Astrocyte (in vitro differentiated cells and primary cell): ENCODE data around the gene NLRP9. TPM values are rescaled to one million over a fixed set of nuclear protein-coding genes. Genes with fewer than 3 reads are reported as not detected.

Experiments
- DNase-seq: peaks from one replicate; pipeline ENCODE4 v3.0.0-alpha.2; 2010; ENCODE audit warnings: low read depth
- FAIRE-seq: peaks from 2 replicates; lab custom pipeline; 2011; peaks lifted over from hg19 to GRCh38; lab: Jason Lieb, UNC
- H2AFZ ChIP-seq: 2 replicates; pipeline ENCODE4 v1.6.0; 2012; ENCODE audit warnings: low read depth, low read length, inconsistent platforms
- H3K27ac ChIP-seq: 2 replicates; pipeline ENCODE4 v1.5.1; 2011; ENCODE audit warnings: low read depth, low read length, inconsistent platforms
- H3K27me3 ChIP-seq: 2 replicates; pipeline ENCODE4 v1.6.0; 2011; ENCODE audit warnings: low read length, inconsistent platforms; ENCODE audit not compliant: insufficient read depth
- H3K36me3 ChIP-seq: 2 replicates; pipeline ENCODE4 v1.5.1; 2011; ENCODE audit warnings: low read length, inconsistent platforms; ENCODE audit not compliant: insufficient read depth
- H3K4me1 ChIP-seq: 2 replicates; pipeline ENCODE4 v1.5.1; 2011; ENCODE audit warnings: low read length, inconsistent platforms; ENCODE audit not compliant: insufficient read depth
- H3K4me2 ChIP-seq: 2 replicates; pipeline ENCODE4 v1.6.0; 2012; ENCODE audit warnings: low read length, inconsistent platforms
- H3K4me3 ChIP-seq: 2 replicates; pipeline ENCODE4 v1.5.1; 2011; ENCODE audit warnings: low read depth, mild to moderate bottlenecking, low read length, inconsistent platforms; ENCODE audit not compliant: insufficient read depth
- H3K79me2 ChIP-seq: 2 replicates; pipeline ENCODE4 v1.6.0; 2012; ENCODE audit warnings: mild to moderate bottlenecking, low read length, inconsistent platforms; ENCODE audit not compliant: insufficient read depth
- H3K9ac ChIP-seq: 2 replicates; pipeline ENCODE4 v1.6.0; 2012; ENCODE audit warnings: mild to moderate bottlenecking, low read length, inconsistent platforms
- H3K9me3 ChIP-seq: 2 replicates; pipeline ENCODE4 v1.5.1; 2012; ENCODE audit warnings: low read depth, mild to moderate bottlenecking, low read length, inconsistent platforms; ENCODE audit not compliant: insufficient read depth
- H4K20me1 ChIP-seq: 2 replicates; pipeline ENCODE4 v1.6.0; 2012; ENCODE audit warnings: low read length, inconsistent platforms; ENCODE audit not compliant: insufficient read depth
- H3K27ac Mint-ChIP-seq: one replicate; pipeline ENCODE4 v1.8.0; 2021; ENCODE audit warnings: mild to moderate bottlenecking, mixed read lengths; ENCODE audit not compliant: unreplicated experiment
- H3K27me3 Mint-ChIP-seq: one replicate; pipeline ENCODE4 v1.8.0; 2021; ENCODE audit warnings: low read depth, mixed read lengths; ENCODE audit not compliant: unreplicated experiment
- H3K36me3 Mint-ChIP-seq: one replicate; pipeline ENCODE4 v1.8.0; 2021; ENCODE audit warnings: low read depth, mixed read lengths; ENCODE audit not compliant: unreplicated experiment
- H3K4me1 Mint-ChIP-seq: one replicate; pipeline ENCODE4 v1.8.0; 2021; ENCODE audit warnings: low read depth, mixed read lengths; ENCODE audit not compliant: unreplicated experiment
- H3K4me3 Mint-ChIP-seq: one replicate; pipeline ENCODE4 v1.8.0; 2021; ENCODE audit warnings: mild to moderate bottlenecking, moderate library complexity, mixed read lengths; ENCODE audit not compliant: unreplicated experiment
- H3K9me3 Mint-ChIP-seq: one replicate; pipeline ENCODE4 v1.8.0; 2021; ENCODE audit warnings: mild to moderate bottlenecking, mixed read lengths; ENCODE audit not compliant: unreplicated experiment
- CTCF ChIP-seq: IDR thresholded peaks from 2 replicates; pipeline ENCODE4 v1.5.1; 2011; ENCODE audit warnings: low read depth, mild to moderate bottlenecking, inconsistent platforms, low read length, moderate library complexity; ENCODE audit not compliant: insufficient read depth
- EZH2 ChIP-seq: IDR thresholded peaks from 2 replicates; pipeline ENCODE4 v1.6.1; 2012; ENCODE audit warnings: mild to moderate bottlenecking, low read length, inconsistent platforms; ENCODE audit not compliant: insufficient read depth
- total RNA-seq: library from RNA; stranded (reverse); gene quantifications from 2 replicates; pipeline ENCODE4 v1.2.1, GENCODE V29; 2021

The NLRP9 gene
- total RNA-seq, 1 donor from 2014 or later: not detected

GRCh38 chr19:55690109-55690768 lies 48.0 kb downstream of the NLRP9 start:
- no peaks in the 10 kb centered on the region for H3K27me3 Mint-ChIP-seq
- H3K4me1 Mint-ChIP-seq: peaks cover 9% of the 10 kb centered on the region

GRCh38 chr19:55689411-55690108 lies 48.6 kb downstream of the NLRP9 start:
- H3K27ac Mint-ChIP-seq: no peak overlapping the region
- Histone ChIP-seq H3K27ac (no peak overlapping the region), H3K79me2 (peaks cover 39% of the 10 kb centered on the region), H3K9me3 (no peaks in the 10 kb centered on the region), H3K9ac (no peak overlapping the region), H3K36me3 (no peaks in the 10 kb centered on the region), H2AFZ (no peak overlapping the region), H3K4me2 (no peak overlapping the region), H3K4me1 (no peaks in the 10 kb centered on the region), H4K20me1 (peaks cover 49% of the 10 kb centered on the region), H3K27me3 (no peaks in the 10 kb centered on the region), H3K4me3 (no peak overlapping the region)
- H3K27me3 Mint-ChIP-seq: no peaks in the 10 kb centered on the region
- no peaks in the 10 kb centered on the region for H3K9me3 Mint-ChIP-seq
- peaks cover 2% of the 10 kb centered on the region for H3K36me3 Mint-ChIP-seq
- peaks cover 9% of the 10 kb centered on the region for H3K4me1 Mint-ChIP-seq
- FAIRE-seq: no peak
- TF ChIP-seq CTCF (no peak), EZH2 (no peak)
- DNase-seq: no peak
- no peak overlapping the region for H3K4me3 Mint-ChIP-seq

More at GRCh38 chr19:55690109-55690768, 48.0 kb downstream of the NLRP9 start:
- Histone ChIP-seq H3K9ac (no peak overlapping the region), H3K4me2 (no peak overlapping the region), H3K27me3 (no peaks in the 10 kb centered on the region), H3K27ac (no peak overlapping the region), H2AFZ (no peak overlapping the region), H3K9me3 (no peaks in the 10 kb centered on the region), H3K4me1 (no peaks in the 10 kb centered on the region), H3K79me2 (peaks cover 32% of the 10 kb centered on the region), H3K4me3 (no peak overlapping the region), H4K20me1 (peaks cover 42% of the 10 kb centered on the region), H3K36me3 (no peaks in the 10 kb centered on the region)
- Mint-ChIP-seq H3K27ac (no peak overlapping the region), H3K4me3 (no peak overlapping the region), H3K36me3 (peaks cover 2% of the 10 kb centered on the region), H3K9me3 (no peaks in the 10 kb centered on the region)
- FAIRE-seq: no peak
- no peak for TF ChIP-seq CTCF
- TF ChIP-seq EZH2: no peak
- no peak for DNase-seq
